Spleen (tissue), 11 donors: ENCODE data around the gene ZNF276. TPM values are rescaled to one million over a fixed set of nuclear protein-coding genes. Genes with fewer than 3 reads are reported as not detected.

Source experiments
- DNase-seq: peaks from one replicate; pipeline ENCODE4 v3.0.0-alpha.2; 2020
- H3K27ac ChIP-seq, 8 donors: fragments of 200-600 bp; sonication (generic) in 7 of 8; 1 replicate in 4 of 8; 2 replicates in 4 of 8; pipeline versions ENCODE4 v1.5.0 to v1.8.0; 2016 to 2021; ENCODE audit warnings: inconsistent platforms in 4 of 8, mild to moderate bottlenecking in 4 of 8, moderate library complexity in 1 of 8
- H3K27me3 ChIP-seq, 7 donors: fragments of 200-600 bp; sonication (generic) in 6 of 7; replicated peaks in 1 of 7; 1 replicate in 4 of 7; 2 replicates in 3 of 7; pipeline versions ENCODE4 v1.5.0 to v1.8.0; 2016 to 2021; ENCODE audit warnings: inconsistent platforms in 3 of 7, mild to moderate bottlenecking in 1 of 7
- H3K36me3 ChIP-seq, 6 donors: fragments of 200-600 bp; sonication (generic) in 5 of 6; 1 replicate in 4 of 6; 2 replicates in 2 of 6; pipeline versions ENCODE4 v1.5.0 to v1.8.0; 2016 to 2021; ENCODE audit warnings: inconsistent platforms in 2 of 6
- H3K4me1 ChIP-seq, 6 donors: fragments of 200-600 bp; sonication (generic) in 5 of 6; 1 replicate in 3 of 6; 2 replicates in 3 of 6; pipeline versions ENCODE4 v1.5.0 to v1.8.0; 2016 to 2021; ENCODE audit warnings: inconsistent platforms in 3 of 6
- H3K4me3 ChIP-seq, 8 donors: fragments of 200-600 bp; sonication (generic) in 7 of 8; 1 replicate in 4 of 8; 2 replicates in 4 of 8; pipeline versions ENCODE4 v1.5.0 to v1.8.0; 2016 to 2021; ENCODE audit warnings: inconsistent platforms in 4 of 8, mild to moderate bottlenecking in 4 of 8, moderate library complexity in 2 of 8
- H3K9me3 ChIP-seq, 8 donors: fragments of 200-600 bp; sonication (generic) in 7 of 8; 1 replicate in 4 of 8; 2 replicates in 4 of 8; pipeline versions ENCODE4 v1.5.0 to v1.8.0; 2016 to 2021; ENCODE audit warnings: inconsistent platforms in 4 of 8
- POLR2A ChIP-seq, 3 donors: fragments of 450-650 bp; IDR thresholded peaks; one replicate each; pipeline ENCODE4 v1.5.1; 2017; ENCODE audit warnings: antibody characterized with exemption in 3 of 3, mild to moderate bottlenecking in 1 of 3
- POLR2AphosphoS5 ChIP-seq, 3 donors: sonication (generic); formaldehyde crosslinking; IDR thresholded peaks; one replicate each; pipeline ENCODE4 v1.5.1; 2017; ENCODE audit warnings: antibody characterized with exemption in 3 of 3
- WGBS, 5 donors: extraction: QIAGEN DNeasy Blood & Tissue Kit in 3 of 5; methylation state at CpG; one replicate each; pipeline versions ENCODE4 v1.1.5 to v1.1.7; 2013 to 2018; 5-methylcytosine and 5-hydroxymethylcytosine counted together
- intact Hi-C: fragments of 100-400 bp; cut with DNase I; formaldehyde crosslinking; loops from one replicate; pipeline ENCODE4 v1.15.0; 2023; ENCODE audit warnings: low total_unique reads
- polyA plus RNA-seq, 3 donors: library from polyadenylated mRNA; stranded (reverse); fragments of 200-250 nt; gene quantifications; one replicate each; pipeline ENCODE4 v1.2.1, GENCODE V29; 2013
- total RNA-seq, 7 donors: library from RNA; depleted of rRNA in 3 of 7; stranded (reverse); fragments of >200 nt in 3 of 7; fragmentation: NEBNext Ultra II Directional in 4 of 7; extraction: Animal tissue kit (Norgen Biotek cat#: 25700) in 4 of 7; gene quantifications; one replicate each; pipeline versions ENCODE4 v1.1.0 to v1.2.1, GENCODE V29; 2016 to 2021
- TF ChIP-seq, protein P1 (sequence below), 11 experiments: fragments of 200-600 bp in 7 of 11; fragments of 450-650 bp in 4 of 11; sonication (generic) in 4 of 11; IDR thresholded peaks in 8 of 11; conservative IDR thresholded peaks in 3 of 11; 1 replicate in 7 of 11; 2 replicates in 4 of 11; pipeline versions ENCODE4 v1.4.0 to v1.8.0; 2016 to 2021; ENCODE audit warnings: antibody characterized with exemption in 11 of 11, inconsistent platforms in 4 of 11, mild to moderate bottlenecking in 1 of 11
- donor health status: healthy with polysubstance abuse.
- donor health status: DM: no; HTN: no; CAD: no; lungs with moderate emphysema.
- donor health status: DM: no; HTN: no; CAD: no.
- donor health status: Bipolar disorder and iron deficiency.
- donor health status: healthy.
- donor health status: DM: no; HTN: no; CAD: no.
- donor health status: DM: yes; HTN: yes; CAD: no.

The ZNF276 gene
- total and polyA plus RNA-seq, 10 donors, result 28.9 to 83.7 (median 62.7) TPM

DNA sequence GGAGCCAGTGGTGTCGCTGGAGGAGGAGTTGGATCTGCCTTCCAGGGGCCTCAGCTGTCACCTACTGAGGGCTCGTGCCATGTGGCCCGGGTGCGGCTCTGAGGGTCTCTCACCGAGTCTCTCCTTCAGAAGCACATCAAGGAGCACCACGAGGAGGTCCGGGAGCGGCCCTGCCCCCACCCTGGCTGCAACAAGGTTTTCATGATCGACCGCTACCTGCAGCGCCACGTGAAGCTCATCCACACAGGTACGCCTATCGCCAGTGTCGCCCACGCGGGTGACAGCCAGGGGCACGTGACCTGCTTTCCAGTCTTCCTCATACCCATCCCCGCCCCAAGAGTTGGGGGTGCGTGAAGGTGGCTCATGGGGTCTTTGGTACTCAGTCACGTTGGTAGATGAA, 12.5 kb downstream of the ZNF276 start:
- Histone ChIP-seq H3K9me3 (no peaks in the 10 kb centered on the region), H3K4me1 (peaks cover 2 to 82% (median 12%) of the 10 kb centered on the region in 6 donors), H3K27me3 (no peaks in the 10 kb centered on the region), H3K27ac (no peak overlapping the region), H3K36me3 (peaks cover 15 to 100% (median 98%) of the 10 kb centered on the region in 6 donors), H3K4me3 (no peak overlapping the region)
- 89 to 94% (median 92%) methylated on average over 21 of the region's 21 CpGs for WGBS, 5 donors
- intact Hi-C loops, result no loop called here
- no peak for TF ChIP-seq POLR2A (IDR thresholded peaks at IDR 0.05)
- TF ChIP-seq POLR2AphosphoS5 (IDR thresholded peaks at IDR 0.05), result peak; percentile 11 to 68 (median 27)
- TF ChIP-seq, protein P1, sequence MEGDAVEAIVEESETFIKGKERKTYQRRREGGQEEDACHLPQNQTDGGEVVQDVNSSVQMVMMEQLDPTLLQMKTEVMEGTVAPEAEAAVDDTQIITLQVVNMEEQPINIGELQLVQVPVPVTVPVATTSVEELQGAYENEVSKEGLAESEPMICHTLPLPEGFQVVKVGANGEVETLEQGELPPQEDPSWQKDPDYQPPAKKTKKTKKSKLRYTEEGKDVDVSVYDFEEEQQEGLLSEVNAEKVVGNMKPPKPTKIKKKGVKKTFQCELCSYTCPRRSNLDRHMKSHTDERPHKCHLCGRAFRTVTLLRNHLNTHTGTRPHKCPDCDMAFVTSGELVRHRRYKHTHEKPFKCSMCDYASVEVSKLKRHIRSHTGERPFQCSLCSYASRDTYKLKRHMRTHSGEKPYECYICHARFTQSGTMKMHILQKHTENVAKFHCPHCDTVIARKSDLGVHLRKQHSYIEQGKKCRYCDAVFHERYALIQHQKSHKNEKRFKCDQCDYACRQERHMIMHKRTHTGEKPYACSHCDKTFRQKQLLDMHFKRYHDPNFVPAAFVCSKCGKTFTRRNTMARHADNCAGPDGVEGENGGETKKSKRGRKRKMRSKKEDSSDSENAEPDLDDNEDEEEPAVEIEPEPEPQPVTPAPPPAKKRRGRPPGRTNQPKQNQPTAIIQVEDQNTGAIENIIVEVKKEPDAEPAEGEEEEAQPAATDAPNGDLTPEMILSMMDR (IDR thresholded peaks at IDR 0.05 in 8 of 11, conservative IDR thresholded peaks at IDR 0.05 in 3 of 11), result no peak
- DNase-seq, result no peak

GRCh38 chr16:89736554-89736953, 15.2 kb downstream of the ZNF276 start:
- WGBS, 5 donors, result 92 to 100% (median 97%) methylated on average over 2 to 3 of the region's 3 CpGs
- H3K9me3 ChIP-seq, result no peaks in the 10 kb centered on the region
- DNase-seq, result no peak
- H3K36me3 ChIP-seq, result peaks cover 11 to 100% (median 97%) of the 10 kb centered on the region in 6 donors
- no peak overlapping the region for H3K27ac ChIP-seq
- H3K4me3 ChIP-seq, result no peak overlapping the region
- TF ChIP-seq POLR2AphosphoS5 (IDR thresholded peaks at IDR 0.05) (no peak), POLR2A (IDR thresholded peaks at IDR 0.05) (no peak)
- TF ChIP-seq, protein P1 (IDR thresholded peaks at IDR 0.05 in 8 of 11, conservative IDR thresholded peaks at IDR 0.05 in 3 of 11), result no peak
- intact Hi-C loops, result no loop called here
- peaks cover 2 to 60% (median 12%) of the 10 kb centered on the region in 6 donors for H3K4me1 ChIP-seq
- H3K27me3 ChIP-seq, result no peaks in the 10 kb centered on the region

DNA sequence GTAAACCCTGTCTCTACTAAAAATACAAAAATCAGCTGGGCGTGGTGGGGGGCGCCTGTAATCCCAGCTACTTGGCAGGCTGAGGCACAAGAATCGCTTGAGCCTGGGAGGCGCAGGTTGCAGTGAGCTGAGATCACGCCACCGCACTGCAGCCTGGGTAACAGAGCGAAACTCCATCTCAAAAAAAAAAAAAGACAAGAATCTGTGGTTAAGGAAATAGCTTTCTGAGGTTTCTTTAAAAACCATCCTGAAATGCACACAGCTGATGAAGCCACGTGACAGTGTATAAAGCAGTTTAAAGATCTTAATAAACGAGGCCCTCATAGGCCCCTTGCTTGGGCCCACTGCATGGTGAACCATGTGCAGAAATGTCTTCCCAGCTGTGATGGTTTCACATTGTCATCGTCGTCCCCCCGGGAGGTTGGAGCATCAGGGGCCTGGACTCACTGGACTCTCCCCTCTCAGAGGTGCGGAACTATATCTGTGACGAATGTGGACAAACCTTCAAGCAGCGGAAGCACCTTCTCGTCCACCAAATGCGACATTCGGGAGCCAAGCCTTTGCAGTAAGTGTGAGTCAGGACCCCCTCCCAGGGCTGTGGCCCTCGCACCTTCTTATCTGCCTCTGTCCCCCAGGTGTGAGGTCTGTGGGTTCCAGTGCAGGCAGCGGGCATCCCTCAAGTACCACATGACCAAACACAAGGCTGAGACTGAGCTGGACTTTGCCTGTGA, 16.2 kb downstream of the ZNF276 start:
- H3K27me3 ChIP-seq, result no peaks in the 10 kb centered on the region
- DNase-seq, result no peak
- peaks cover 11 to 100% (median 95%) of the 10 kb centered on the region in 6 donors for H3K36me3 ChIP-seq
- TF ChIP-seq, protein P1 (IDR thresholded peaks at IDR 0.05 in 8 of 11, conservative IDR thresholded peaks at IDR 0.05 in 3 of 11), result no peak
- TF ChIP-seq POLR2A (IDR thresholded peaks at IDR 0.05) (no peak), POLR2AphosphoS5 (IDR thresholded peaks at IDR 0.05) (peak in 1 of 3 donors; percentile 39)
- intact Hi-C loops, result no loop called here
- H3K9me3 ChIP-seq, result no peaks in the 10 kb centered on the region
- H3K4me3 ChIP-seq, result no peak overlapping the region
- 76 to 81% (median 79%) methylated on average over 20 of the region's 20 CpGs for WGBS, 5 donors
- peaks cover 2 to 51% (median 9%) of the 10 kb centered on the region in 6 donors for H3K4me1 ChIP-seq
- no peak overlapping the region for H3K27ac ChIP-seq

- Histone ChIP-seq H3K4me3 (no peak overlapping the region), H3K27me3 (no peaks in the 10 kb centered on the region), H3K9me3 (no peaks in the 10 kb centered on the region), H3K36me3 (peaks cover 11 to 100% (median 92%) of the 10 kb centered on the region in 6 donors), H3K27ac (no peak overlapping the region), H3K4me1 (peaks cover 2 to 51% (median 9%) of the 10 kb centered on the region in 6 donors)
- DNase-seq, result no peak
- intact Hi-C loops, result no loop called here
- TF ChIP-seq, protein P1 (IDR thresholded peaks at IDR 0.05 in 8 of 11, conservative IDR thresholded peaks at IDR 0.05 in 3 of 11), result no peak
- TF ChIP-seq POLR2A (IDR thresholded peaks at IDR 0.05), result no peak
- TF ChIP-seq POLR2AphosphoS5 (IDR thresholded peaks at IDR 0.05), result peak in 2 of 3 donors; percentile 3 to 78
- 89 to 98% (median 92%) methylated on average over 8 to 14 of the region's 14 CpGs for WGBS, 5 donors
Measured at GRCh38 chr16:89738072-89738377, 16.7 kb downstream of the ZNF276 start.
